K562 (cell line): ENCODE data around the gene RSBN1L. TPM values are rescaled to one million over a fixed set of nuclear protein-coding genes. Genes with fewer than 3 reads are reported as not detected.

Experiments
- ARNT ChIP-seq, 2 experiments: fragments of 450-650 bp; IDR thresholded peaks; 2 replicates each; pipeline ENCODE4 v1.6.1; 2016; ENCODE audit warnings: mild to moderate bottlenecking in 1 of 2
- ATF7 ChIP-seq: fragments of 450-650 bp; IDR thresholded peaks from 2 replicates; pipeline ENCODE4 v1.7.1; 2014; ENCODE audit warnings: mild to moderate bottlenecking, moderate library complexity
- CBFA2T3 ChIP-seq: fragments of 450-650 bp; IDR thresholded peaks from 2 replicates; pipeline ENCODE4 v1.6.1; 2017
- CREB1 ChIP-seq, 2 experiments: sonication (generic) in 1 of 2; formaldehyde crosslinking in 1 of 2; IDR thresholded peaks; 2 replicates each; pipeline versions ENCODE4 v1.6.1 to v1.8.0; 2012 to 2022; ENCODE audit warnings: inconsistent platforms in 1 of 2, mild to moderate bottlenecking in 1 of 2, missing genetic modification reagents in 1 of 2, moderate library complexity in 1 of 2
- CREB3L1 ChIP-seq: fragments of 450-650 bp; IDR thresholded peaks from 2 replicates; pipeline ENCODE4 v1.6.1; 2014; ENCODE audit warnings: low read depth, mild to moderate bottlenecking, moderate library complexity, borderline replicate concordance
- ERF ChIP-seq: fragments of 450-650 bp; formaldehyde crosslinking; IDR thresholded peaks from 2 replicates; pipeline ENCODE4 v1.4.0; 2020; ENCODE audit warnings: mild to moderate bottlenecking, mixed read lengths
- ETS1 ChIP-seq: conservative IDR thresholded peaks from 2 replicates; pipeline ENCODE4 v1.6.1; 2011; ENCODE audit warnings: low read depth, mild to moderate bottlenecking, low read length; ENCODE audit not compliant: control insufficient read depth
- FOXM1 ChIP-seq, 2 experiments: fragments of 450-650 bp in 1 of 2; sonication (generic) in 1 of 2; formaldehyde crosslinking in 1 of 2; IDR thresholded peaks; 2 replicates each; pipeline versions ENCODE4 v1.6.1 to v1.9.0; 2017 to 2022; ENCODE audit warnings: low read depth in 2 of 2, mild to moderate bottlenecking in 2 of 2, missing genetic modification reagents in 1 of 2, moderate library complexity in 1 of 2
- FOXP4 ChIP-seq: sonication (generic); formaldehyde crosslinking; IDR thresholded peaks from 2 replicates; pipeline ENCODE4 v1.8.0; 2022; ENCODE audit warnings: mild to moderate bottlenecking, missing genetic modification reagents, borderline replicate concordance
- KDM5B ChIP-seq: fragments of 200-600 bp; sonication (generic); IDR thresholded peaks from 2 replicates; pipeline ENCODE4 v1.6.1; 2012; ENCODE audit warnings: low read depth, mild to moderate bottlenecking, moderate library complexity, low read length, control low read depth, inconsistent platforms; ENCODE audit not compliant: insufficient replicate concordance
- MEIS2 ChIP-seq: fragments of 450-650 bp; IDR thresholded peaks from 2 replicates; pipeline ENCODE4 v1.6.1; 2014; ENCODE audit warnings: mild to moderate bottlenecking; ENCODE audit not compliant: partially characterized antibody
- MLLT1 ChIP-seq, 2 experiments: fragments of 450-650 bp; IDR thresholded peaks; 2 replicates each; pipeline ENCODE4 v1.6.1; 2016
- MYNN ChIP-seq, 2 experiments: sonication (generic); formaldehyde crosslinking in 1 of 2; IDR thresholded peaks; 2 replicates each; pipeline versions ENCODE4 v1.5.0 to v1.6.1; 2016 to 2020; ENCODE audit warnings: antibody characterized with exemption in 1 of 2, missing genetic modification reagents in 1 of 2
- NUFIP1 ChIP-seq: fragments of 450-650 bp; IDR thresholded peaks from 2 replicates; pipeline ENCODE4 v1.6.1; 2018; ENCODE audit not compliant: partially characterized antibody
- RBFOX2 ChIP-seq: fragments of 200-400 bp; formaldehyde crosslinking; IDR thresholded peaks from 2 replicates; pipeline ENCODE4 v1.6.1; 2017; ENCODE audit warnings: low read depth, mild to moderate bottlenecking, low read length, moderate library complexity
- SIN3A ChIP-seq, 2 experiments: fragments of 150-350 bp in 1 of 2; IDR thresholded peaks; 2 replicates each; pipeline ENCODE4 v1.6.1; 2011 to 2016; ENCODE audit warnings: borderline replicate concordance in 2 of 2, low read depth in 2 of 2, low read length in 2 of 2, mild to moderate bottlenecking in 2 of 2, moderate library complexity in 2 of 2; ENCODE audit not compliant: control insufficient read depth in 1 of 2
- SMARCA4 ChIP-seq: fragments of 450-650 bp; IDR thresholded peaks from 2 replicates; pipeline ENCODE4 v1.6.1; 2016
- ZNF57 ChIP-seq: fragments of 450-650 bp; formaldehyde crosslinking; IDR thresholded peaks from 2 replicates; pipeline ENCODE4 v1.4.0; 2020; ENCODE audit warnings: mild to moderate bottlenecking, moderate library complexity
- ZNF717 ChIP-seq: fragments of 250-450 bp; sonication (Bioruptor Pico); IDR thresholded peaks from 2 replicates; pipeline ENCODE4 v1.5.0; 2021
- polyA plus RNA-seq, 8 experiments: library from polyadenylated mRNA; depleted of rRNA in 4 of 8; stranded (reverse) in 5 of 8; unstranded in 3 of 8; fragments of >200 nt; fragmentation: Nextera tagmentation in 2 of 8; fragmentation: Illumina TruSeq in 1 of 8; extraction: Ambion mirVana in 2 of 8; extraction: Trizol in 1 of 8; gene quantifications; 2 replicates each; pipeline versions ENCODE4 v1.2.1 to v1.2.3, GENCODE V29; 2011 to 2014; ENCODE audit warnings: inconsistent platforms in 1 of 8, missing spikeins in 1 of 8
- total RNA-seq, 7 experiments: library from RNA; depleted of rRNA in 6 of 7; stranded (reverse); fragments of >200 nt in 6 of 7; fragmentation: Illumina TruSeq in 2 of 7; extraction: Trizol in 2 of 7; gene quantifications; 2 replicates each; pipeline versions ENCODE4 v1.2.1 to v1.2.3, GENCODE V29; 2011 to 2021; ENCODE audit warnings: low replicate concordance in 1 of 7

RSBN1L gene
- total and polyA plus RNA-seq, 9 of the 15 experiments (the other 6 are each of a cell fraction or from before 2014, with no cell fraction given), result 6.2 to 35.2 (median 20.1) TPM

- TF ChIP-seq ETS1, result no peak
- TF ChIP-seq RBFOX2, result peak; percentile 84
- no peak for TF ChIP-seq ZNF717 (CRISPR knock-in tag)
- 0 out of 4 replicates have a peak, but pooled peaks of 1 of the 2 experiments have one; percentile 8 for TF ChIP-seq ARNT (IDR thresholded peaks at IDR 0.05)
- no peak for TF ChIP-seq SMARCA4
- peak; percentile 67 to 82; a peak in 3 of 4 replicates for TF ChIP-seq SIN3A (IDR thresholded peaks at IDR 0.05; ENCODE audit: borderline replicate concordance in 2 of 2, control insufficient read depth in 1 of 2, low read depth in 2 of 2, low read length in 2 of 2)
- TF ChIP-seq NUFIP1, result no peak
- peak; percentile 10; the same call in 1 of the 2 replicates for TF ChIP-seq CBFA2T3
- TF ChIP-seq MLLT1 (IDR thresholded peaks at IDR 0.05), result peak in 1 of 2 experiments; percentile 29; a peak in 2 of 4 replicates
- TF ChIP-seq MEIS2, result peak; percentile 82
- no peak; the same call in 1 of the 2 replicates for TF ChIP-seq CREB1 (IDR thresholded peaks at IDR 0.05)
- peak; percentile 20; the same call in 1 of the 2 replicates for TF ChIP-seq CREB1 (CRISPR knock-in tag; IDR thresholded peaks at IDR 0.05)
- 0 out of 2 replicates have a peak, but pooled peaks have one; percentile 77 for TF ChIP-seq FOXP4 (CRISPR knock-in tag)
- TF ChIP-seq FOXM1 (IDR thresholded peaks at IDR 0.05; ENCODE audit: low read depth), result no peak
- 0 out of 2 replicates have a peak, but pooled peaks have one; percentile 18 for TF ChIP-seq FOXM1 (CRISPR knock-in tag; IDR thresholded peaks at IDR 0.05; ENCODE audit: low read depth)
- TF ChIP-seq KDM5B, result peak; percentile 34
- no peak for TF ChIP-seq MYNN (IDR thresholded peaks at IDR 0.05)
- no peak for TF ChIP-seq MYNN (CRISPR knock-in tag; IDR thresholded peaks at IDR 0.05)
- TF ChIP-seq ERF (CRISPR knock-in tag), result peak; percentile 54; the same call in 1 of the 2 replicates
- no peak for TF ChIP-seq ATF7
- TF ChIP-seq ZNF57, result 0 out of 2 replicates have a peak, but pooled peaks have one; percentile 1
- TF ChIP-seq CREB3L1, result no peak
Measured at GRCh38 chr7:77799078-77799964, 103.1 kb downstream of the RSBN1L start (continued).
